Liver (tissue), 3 donors: ENCODE data around the gene HUNK.

Experiments
- CTCF ChIP-seq: fragments of 150-350 bp; IDR thresholded peaks from 2 replicates; pipeline ENCODE4 v1.5.1; 2017; ENCODE audit warnings: improper control_type of control experiment, low read depth, low read length; ENCODE audit not compliant: missing input control
- GABPA ChIP-seq, 2 donors: IDR thresholded peaks in 1 of 2; conservative IDR thresholded peaks in 1 of 2; 2 replicates each; pipeline ENCODE4 v1.6.1; 2016; ENCODE audit warnings: antibody characterized with exemption in 2 of 2, mild to moderate bottlenecking in 1 of 2, moderate library complexity in 1 of 2
- HNF4A ChIP-seq, 2 donors: conservative IDR thresholded peaks; 2 replicates each; pipeline ENCODE4 v1.6.1; 2016; ENCODE audit warnings: antibody characterized with exemption in 2 of 2, mild to moderate bottlenecking in 2 of 2
- JUND ChIP-seq, 2 donors: IDR thresholded peaks; 2 replicates each; pipeline ENCODE4 v1.6.1; 2016; ENCODE audit warnings: antibody characterized with exemption in 2 of 2
- NR2F2 ChIP-seq: IDR thresholded peaks from 2 replicates; pipeline ENCODE4 v1.6.1; 2016; ENCODE audit warnings: antibody characterized with exemption
- RAD21 ChIP-seq, 2 donors: IDR thresholded peaks; 2 replicates each; pipeline ENCODE4 v1.6.1; 2016; ENCODE audit warnings: antibody characterized with exemption in 2 of 2, mild to moderate bottlenecking in 2 of 2
- REST ChIP-seq: IDR thresholded peaks from 2 replicates; pipeline ENCODE4 v1.6.1; 2016; ENCODE audit warnings: antibody characterized with exemption, mild to moderate bottlenecking
- SP1 ChIP-seq: IDR thresholded peaks from 2 replicates; pipeline ENCODE4 v1.6.1; 2018; ENCODE audit warnings: antibody characterized with exemption, mild to moderate bottlenecking
- TAF1 ChIP-seq: conservative IDR thresholded peaks from 2 replicates; pipeline ENCODE4 v1.6.1; 2016; ENCODE audit warnings: antibody characterized with exemption, mild to moderate bottlenecking
- YY1 ChIP-seq: IDR thresholded peaks from 2 replicates; pipeline ENCODE4 v1.6.1; 2016; ENCODE audit warnings: antibody characterized with exemption, mild to moderate bottlenecking
- ZBTB33 ChIP-seq: IDR thresholded peaks from 2 replicates; pipeline ENCODE4 v1.6.1; 2016; ENCODE audit warnings: antibody characterized with exemption
- TF ChIP-seq, protein P1 (sequence below): IDR thresholded peaks from 2 replicates; pipeline ENCODE4 v1.6.1; 2016; ENCODE audit warnings: antibody characterized with exemption
- donor health status: healthy.
- donor health status: healthy.

DNA sequence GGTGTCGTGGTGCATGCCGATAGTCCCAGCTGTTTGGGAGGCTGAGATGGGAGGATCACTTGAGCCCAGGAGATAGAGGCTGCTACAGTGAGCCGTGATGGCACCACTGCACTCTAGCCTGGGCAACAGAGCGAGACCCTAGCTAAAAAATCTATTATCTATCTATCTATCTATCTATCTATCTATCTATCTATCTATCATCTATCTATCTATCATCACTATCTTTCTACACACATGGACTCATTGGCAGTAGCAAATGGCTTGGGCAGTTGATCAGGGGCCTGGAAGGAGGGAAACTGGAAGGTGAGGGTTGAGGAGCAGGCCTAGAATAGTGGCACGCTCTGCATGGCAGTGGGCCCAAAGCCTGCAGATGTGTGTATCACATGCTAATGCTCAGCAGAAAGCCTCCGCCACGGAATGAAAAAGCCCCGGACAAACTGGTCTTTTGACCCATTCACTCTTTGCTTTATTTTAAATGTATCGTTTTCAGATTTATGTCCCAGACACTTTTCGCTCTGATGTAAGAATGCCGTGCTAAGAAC is 7.3 kb upstream of the HUNK start:
- TF ChIP-seq CTCF (no peak), GABPA (IDR thresholded peaks at IDR 0.05 in 1 of 2, conservative IDR thresholded peaks at IDR 0.05 in 1 of 2) (no peak), JUND (IDR thresholded peaks at IDR 0.05) (no peak), TAF1 (no peak), RAD21 (IDR thresholded peaks at IDR 0.05) (no peak), HNF4A (conservative IDR thresholded peaks at IDR 0.05) (no peak), REST (no peak), ZBTB33 (no peak), YY1 (no peak), SP1 (no peak), NR2F2 (no peak)
- TF ChIP-seq, protein P1, sequence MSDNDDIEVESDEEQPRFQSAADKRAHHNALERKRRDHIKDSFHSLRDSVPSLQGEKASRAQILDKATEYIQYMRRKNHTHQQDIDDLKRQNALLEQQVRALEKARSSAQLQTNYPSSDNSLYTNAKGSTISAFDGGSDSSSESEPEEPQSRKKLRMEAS = no peak
